Measurements from ENCODE around the gene AKT3. TPM values are rescaled to one million over a fixed set of nuclear protein-coding genes. Genes with fewer than 3 reads are reported as not detected.

AKT3 gene
- total and polyA plus RNA-seq, 2 of the 8 experiments (the other 6 are each of a cell fraction or from before 2014, with no cell fraction given): 6.0 to 36.4 TPM

GRCh38 chr1:243850452-243851256 lies 611 bp upstream of the AKT3 start (continued):
- no peak for TF ChIP-seq RFX5 (IDR thresholded peaks at IDR 0.05; ENCODE audit: borderline replicate concordance, low read depth, low read length)
- no peak for TF ChIP-seq GABPA (IDR thresholded peaks at IDR 0.05; ENCODE audit: borderline replicate concordance, insufficient read depth, low read length)
- TF ChIP-seq KDM1A (IDR thresholded peaks at IDR 0.05; ENCODE audit: borderline replicate concordance, low read length): no peak
- TF ChIP-seq HDAC6 (IDR thresholded peaks at IDR 0.05; ENCODE audit: low read depth, low read length): no peak
- TF ChIP-seq CEBPB (IDR thresholded peaks at IDR 0.05; ENCODE audit: low read depth, low read length): no peak
- TF ChIP-seq, protein P1, sequence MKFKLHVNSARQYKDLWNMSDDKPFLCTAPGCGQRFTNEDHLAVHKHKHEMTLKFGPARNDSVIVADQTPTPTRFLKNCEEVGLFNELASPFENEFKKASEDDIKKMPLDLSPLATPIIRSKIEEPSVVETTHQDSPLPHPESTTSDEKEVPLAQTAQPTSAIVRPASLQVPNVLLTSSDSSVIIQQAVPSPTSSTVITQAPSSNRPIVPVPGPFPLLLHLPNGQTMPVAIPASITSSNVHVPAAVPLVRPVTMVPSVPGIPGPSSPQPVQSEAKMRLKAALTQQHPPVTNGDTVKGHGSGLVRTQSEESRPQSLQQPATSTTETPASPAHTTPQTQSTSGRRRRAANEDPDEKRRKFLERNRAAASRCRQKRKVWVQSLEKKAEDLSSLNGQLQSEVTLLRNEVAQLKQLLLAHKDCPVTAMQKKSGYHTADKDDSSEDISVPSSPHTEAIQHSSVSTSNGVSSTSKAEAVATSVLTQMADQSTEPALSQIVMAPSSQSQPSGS (IDR thresholded peaks at IDR 0.05; ENCODE audit: low read length): no peak; the same call in 1 of the 2 replicates
- TF ChIP-seq ZNF274 (IDR thresholded peaks at IDR 0.05; ENCODE audit: borderline replicate concordance, extremely low read depth, low read length): no peak
- TF ChIP-seq BACH1 (IDR thresholded peaks at IDR 0.05; ENCODE audit: low read length): peak; percentile 57; the same call in 1 of the 2 replicates
- peak; percentile 84 for TF ChIP-seq KDM4A (IDR thresholded peaks at IDR 0.05; ENCODE audit: low read depth, low read length, severe bottlenecking)
- no peak for TF ChIP-seq SUZ12 (IDR thresholded peaks at IDR 0.05; ENCODE audit: low read length)
- TF ChIP-seq PHF8 (conservative IDR thresholded peaks at IDR 0.05; ENCODE audit: low read depth, low read length): peak; percentile 92
- no peak for TF ChIP-seq MAFK (IDR thresholded peaks at IDR 0.05; ENCODE audit: low read depth, low read length)
- TF ChIP-seq CREB1 (IDR thresholded peaks at IDR 0.05): peak; percentile 62
- TF ChIP-seq CBX5 (IDR thresholded peaks at IDR 0.05; ENCODE audit: low read depth, low read length): no peak
- TF ChIP-seq, protein P2, sequence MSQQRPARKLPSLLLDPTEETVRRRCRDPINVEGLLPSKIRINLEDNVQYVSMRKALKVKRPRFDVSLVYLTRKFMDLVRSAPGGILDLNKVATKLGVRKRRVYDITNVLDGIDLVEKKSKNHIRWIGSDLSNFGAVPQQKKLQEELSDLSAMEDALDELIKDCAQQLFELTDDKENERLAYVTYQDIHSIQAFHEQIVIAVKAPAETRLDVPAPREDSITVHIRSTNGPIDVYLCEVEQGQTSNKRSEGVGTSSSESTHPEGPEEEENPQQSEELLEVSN (IDR thresholded peaks at IDR 0.05): peak; percentile 92
- TF ChIP-seq CBX8 (IDR thresholded peaks at IDR 0.05; ENCODE audit: borderline replicate concordance, low read depth, low read length): no peak
- TF ChIP-seq SP2 (IDR thresholded peaks at IDR 0.05; ENCODE audit: low read length): no peak
- TF ChIP-seq POLR2AphosphoS5 (IDR thresholded peaks at IDR 0.05; ENCODE audit: low read depth, low read length): peak; percentile 73; the same call in 1 of the 2 replicates

Data from H1 (cell line).